ENCODE measurements around the gene FES. TPM values are rescaled to one million over a fixed set of nuclear protein-coding genes. Genes with fewer than 3 reads are reported as not detected.
"Not testable (repeated sequence)": the region's sequence is repeated elsewhere in the genome, so short reads cannot be mapped to it uniquely, and the experiment has no call there.

The FES gene
- total RNA-seq, 4 donors from 2014 or later = 7.0 to 18.3 (median 14.0) TPM

DNA sequence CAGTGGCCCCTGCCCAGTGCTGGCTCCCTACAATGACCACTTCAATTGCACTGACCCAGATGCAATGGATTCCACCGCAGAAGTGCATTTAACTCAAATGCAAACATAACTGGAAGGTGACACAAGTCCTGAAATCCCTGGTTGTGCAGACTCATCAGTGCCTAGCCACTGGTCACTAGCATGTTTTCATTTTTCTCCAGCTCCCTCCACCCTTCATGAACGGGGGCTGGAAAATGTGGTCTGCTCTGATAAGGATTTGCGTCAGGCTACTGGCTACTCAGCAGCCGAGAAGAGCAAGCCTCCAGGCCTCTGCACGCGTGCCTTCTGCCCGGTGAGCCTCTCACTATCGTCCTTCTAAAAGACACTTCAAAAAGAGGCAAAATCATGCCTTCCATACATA, 43.4 kb upstream of the FES start:
- DNase-seq = no peak
- TF ChIP-seq POLR2AphosphoS5 (IDR thresholded peaks at IDR 0.05) (no peak), EP300 (IDR thresholded peaks at IDR 0.05; ENCODE audit: low read depth) (no peak), POLR2A (IDR thresholded peaks at IDR 0.05) (no peak), CTCF (IDR thresholded peaks at IDR 0.05) (no peak)
- no peaks in the 10 kb centered on the region for H3K27me3 ChIP-seq
- intact Hi-C loops (cut with DNase I; ENCODE audit: low total_unique reads) = no loop called here
- 95 to 100% methylated on average over 2 to 8 of the region's 8 CpGs for WGBS, 2 donors (ENCODE audit: low coverage in 1 of 2)
- H3K4me1 ChIP-seq = peaks cover 0 to 18% (median 6%) of the 10 kb centered on the region in 4 donors
- no peak overlapping the region for H3K27ac ChIP-seq
- in situ Hi-C loops (cut with MboI; ENCODE audit: low pct_ligation_motif_present in 1 of 4, low pct_unique_long_range_greater_than_20kb in 1 of 4, low sequenced_read_pairs in 3 of 4) = no loop called here
- no peaks in the 10 kb centered on the region for H3K9me3 ChIP-seq
- H3K4me3 ChIP-seq = no peak overlapping the region
- H3K36me3 ChIP-seq = no peaks in the 10 kb centered on the region

DNA sequence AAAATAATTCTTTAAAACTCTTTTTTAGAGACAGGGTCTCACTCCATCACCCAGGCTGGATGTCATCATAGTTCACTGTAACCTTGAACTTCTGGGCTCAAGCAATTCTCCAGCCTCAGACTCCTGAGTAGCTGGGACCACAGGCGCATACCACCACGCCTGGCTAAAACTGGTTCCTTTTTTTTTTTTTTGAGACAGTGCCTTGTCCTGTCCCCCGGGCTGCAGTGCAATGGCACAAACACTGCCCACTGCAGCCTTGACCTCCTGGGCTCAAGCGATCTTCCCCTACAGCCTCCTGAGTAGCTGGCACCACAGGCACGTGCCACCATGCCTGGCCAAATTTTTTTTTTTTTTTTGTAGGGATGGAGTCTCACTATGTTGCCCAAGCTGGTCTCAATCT, 39.6 kb upstream of the FES start:
- Histone ChIP-seq H3K27me3 (no peaks in the 10 kb centered on the region), H3K9me3 (no peaks in the 10 kb centered on the region), H3K4me3 (no peak overlapping the region), H3K4me1 (peaks cover 0 to 7% (median 1%) of the 10 kb centered on the region in 4 donors), H3K27ac (peak overlapping the region in 2 of 4 donors; percentile 29 to 47), H3K36me3 (no peaks in the 10 kb centered on the region)
- in situ Hi-C loops (cut with MboI; ENCODE audit: low pct_ligation_motif_present in 1 of 4, low pct_unique_long_range_greater_than_20kb in 1 of 4, low sequenced_read_pairs in 3 of 4) = no loop called here
- TF ChIP-seq CTCF (IDR thresholded peaks at IDR 0.05) = no peak
- TF ChIP-seq EP300 (IDR thresholded peaks at IDR 0.05; ENCODE audit: low read depth) = no peak
- no peak for TF ChIP-seq POLR2A (IDR thresholded peaks at IDR 0.05)
- TF ChIP-seq POLR2AphosphoS5 (IDR thresholded peaks at IDR 0.05) = no peak
- intact Hi-C loops (cut with DNase I; ENCODE audit: low total_unique reads) = no loop called here
- WGBS, 2 donors (ENCODE audit: low coverage in 1 of 2) = 60 to 85% methylated on average over 1 to 5 of the region's 5 CpGs
- DNase-seq = no peak

- no peak for TF ChIP-seq EP300 (IDR thresholded peaks at IDR 0.05; ENCODE audit: low read depth)
- no peak for TF ChIP-seq CTCF (IDR thresholded peaks at IDR 0.05)
- no peak for TF ChIP-seq POLR2A (IDR thresholded peaks at IDR 0.05)
- no peak for TF ChIP-seq POLR2AphosphoS5 (IDR thresholded peaks at IDR 0.05)
- intact Hi-C loops (cut with DNase I; ENCODE audit: low total_unique reads) = no loop called here
- 78 to 80% methylated on average over 3 to 9 of the region's 9 CpGs for WGBS, 2 donors (ENCODE audit: low coverage in 1 of 2)
These were observed 38.9 kb upstream of the FES start for GRCh38 chr15:90845201-90845949.

GRCh38 chr15:90849424-90849823, 34.9 kb upstream of the FES start:
- in situ Hi-C loops (cut with MboI; ENCODE audit: low pct_ligation_motif_present in 1 of 4, low pct_unique_long_range_greater_than_20kb in 1 of 4, low sequenced_read_pairs in 3 of 4); DNase-seq; H3K4me3 ChIP-seq; H3K9me3 ChIP-seq; H3K27me3 ChIP-seq; H3K36me3 ChIP-seq; intact Hi-C loops (cut with DNase I; ENCODE audit: low total_unique reads); H3K4me1 ChIP-seq; H3K27ac ChIP-seq: not testable (repeated sequence)
- 100% methylated on average over 1 of the region's 1 CpG for WGBS, 2 donors (ENCODE audit: low coverage in 1 of 2)

More at GRCh38 chr15:90845201-90845949, 38.9 kb upstream of the FES start:
- Histone ChIP-seq H3K27ac (peak overlapping the region in 2 of 4 donors; percentile 29 to 47), H3K4me3 (no peak overlapping the region), H3K27me3 (no peaks in the 10 kb centered on the region), H3K36me3 (no peaks in the 10 kb centered on the region), H3K9me3 (no peaks in the 10 kb centered on the region), H3K4me1 (no peaks in the 10 kb centered on the region)
- DNase-seq = peak; percentile 29
- in situ Hi-C loops (cut with MboI; ENCODE audit: low pct_ligation_motif_present in 1 of 4, low pct_unique_long_range_greater_than_20kb in 1 of 4, low sequenced_read_pairs in 3 of 4) = no loop called here

GRCh38 chr15:90851114-90851513, 33.2 kb upstream of the FES start:
- WGBS, 2 donors (ENCODE audit: low coverage in 1 of 2) = 68 to 90% methylated on average over 2 to 6 of the region's 6 CpGs
- intact Hi-C loops (cut with DNase I; ENCODE audit: low total_unique reads) = no loop called here

More at GRCh38 chr15:90851114-90851513, 33.2 kb upstream of the FES start:
- no peaks in the 10 kb centered on the region for H3K4me1 ChIP-seq
- H3K4me3 ChIP-seq = no peak overlapping the region
- no peaks in the 10 kb centered on the region for H3K27me3 ChIP-seq
- in situ Hi-C loops (cut with MboI; ENCODE audit: low pct_ligation_motif_present in 1 of 4, low pct_unique_long_range_greater_than_20kb in 1 of 4, low sequenced_read_pairs in 3 of 4) = no loop called here
- H3K36me3 ChIP-seq = no peaks in the 10 kb centered on the region
- no peak overlapping the region for H3K27ac ChIP-seq
- no peak for DNase-seq
- TF ChIP-seq EP300 (IDR thresholded peaks at IDR 0.05; ENCODE audit: low read depth) = no peak
- TF ChIP-seq POLR2A (IDR thresholded peaks at IDR 0.05) = no peak
- TF ChIP-seq POLR2AphosphoS5 (IDR thresholded peaks at IDR 0.05) = no peak
- TF ChIP-seq CTCF (IDR thresholded peaks at IDR 0.05) = no peak
- H3K9me3 ChIP-seq = no peaks in the 10 kb centered on the region

All from transverse colon (tissue), 4 donors.